Measurements from ENCODE around the gene SNX17.

- TF ChIP-seq TAF1 (IDR thresholded peaks at IDR 0.05; ENCODE audit: low read depth, low read length) = no peak
- no peak for TF ChIP-seq POLR2A (IDR thresholded peaks at IDR 0.05; ENCODE audit: low read depth, low read length)
- TF ChIP-seq POLR2AphosphoS5 (IDR thresholded peaks at IDR 0.05; ENCODE audit: low read depth, low read length) = no peak
Measured at GRCh38 chr2:27398962-27399361, 28.5 kb downstream of the SNX17 start.
